SK-N-SH (cell line): ENCODE data around the gene POLG2.

Source experiments
- CTCF ChIP-seq: fragments of 200-600 bp; sonication (generic); IDR thresholded peaks from 2 replicates; pipeline ENCODE4 v1.6.1; 2017; ENCODE audit warnings: antibody characterized with exemption, mild to moderate bottlenecking, moderate library complexity
- MEF2A ChIP-seq: IDR thresholded peaks from 2 replicates; pipeline ENCODE4 v1.4.0; 2012; ENCODE audit warnings: low read depth, borderline replicate concordance
- SMC3 ChIP-seq: IDR thresholded peaks from 2 replicates; pipeline ENCODE4 v1.6.1; 2012; ENCODE audit warnings: low read depth, low read length, improper control_type of control experiment

GRCh38 chr17:64536913-64537312, 40.1 kb upstream of the POLG2 start:
- no peak for TF ChIP-seq CTCF
- no peak for TF ChIP-seq SMC3
- TF ChIP-seq MEF2A: no peak
